Prostate gland (tissue), 2 donors: ENCODE results near the gene ESRRB. TPM values are rescaled to one million over a fixed set of nuclear protein-coding genes. Genes with fewer than 3 reads are reported as not detected.

Source experiments
- DNase-seq: peaks from one replicate; pipeline ENCODE4 v3.0.0-alpha.2; 2019; ENCODE audit warnings: low spot score
- H3K27ac ChIP-seq, 2 donors: fragments of 200-600 bp; sonication (generic); 2 replicates each; pipeline ENCODE4 v1.5.1; 2017 to 2019
- H3K27me3 ChIP-seq: fragments of 200-600 bp; sonication (generic); replicated peaks from 2 replicates; pipeline ENCODE4 v1.5.1; 2019; ENCODE audit not compliant: insufficient read depth
- H3K36me3 ChIP-seq, 2 donors: fragments of 200-600 bp; sonication (generic); 1 replicate in 1 of 2; 2 replicates in 1 of 2; pipeline versions ENCODE4 v1.5.1 to v1.8.1; 2017 to 2019
- H3K4me1 ChIP-seq: fragments of 200-600 bp; sonication (generic); replicated peaks from 2 replicates; pipeline ENCODE4 v1.5.1; 2019
- H3K4me3 ChIP-seq, 2 donors: fragments of 200-600 bp; sonication (generic); 2 replicates each; pipeline ENCODE4 v1.5.1; 2017 to 2019
- H3K9me3 ChIP-seq: fragments of 200-600 bp; sonication (generic); 2 replicates; pipeline ENCODE4 v1.5.1; 2017
- CTCF ChIP-seq, 4 experiments: fragments of 200-600 bp in 2 of 4; fragments of 450-650 bp in 2 of 4; sonication (generic) in 2 of 4; IDR thresholded peaks; 1 replicate in 3 of 4; 2 replicates in 1 of 4; pipeline ENCODE4 v1.5.1; 2016 to 2019; ENCODE audit warnings: antibody characterized with exemption in 4 of 4, mild to moderate bottlenecking in 2 of 4, moderate library complexity in 2 of 4
- POLR2A ChIP-seq: fragments of 450-650 bp; IDR thresholded peaks from one replicate; pipeline ENCODE4 v1.6.1; 2016; ENCODE audit warnings: antibody characterized with exemption, mild to moderate bottlenecking
- POLR2AphosphoS5 ChIP-seq: sonication (generic); formaldehyde crosslinking; IDR thresholded peaks from one replicate; pipeline ENCODE4 v1.6.1; 2017; ENCODE audit warnings: antibody characterized with exemption
- WGBS: methylation state at CpG from one replicate; pipeline ENCODE4 v1.1.5; 2018; 5-methylcytosine and 5-hydroxymethylcytosine counted together
- intact Hi-C: fragments of 100-400 bp; cut with DNase I; formaldehyde crosslinking; loops from one replicate; pipeline ENCODE4 v1.14.2; 2022
- total RNA-seq, 2 donors: library from RNA; depleted of rRNA; stranded (reverse); fragments of >200 nt; gene quantifications; one replicate each; pipeline ENCODE4 v1.1.0, GENCODE V29; 2016

The ESRRB gene
- total RNA-seq, 2 donors from 2014 or later = 0.32 TPM; not detected in 1

DNA sequence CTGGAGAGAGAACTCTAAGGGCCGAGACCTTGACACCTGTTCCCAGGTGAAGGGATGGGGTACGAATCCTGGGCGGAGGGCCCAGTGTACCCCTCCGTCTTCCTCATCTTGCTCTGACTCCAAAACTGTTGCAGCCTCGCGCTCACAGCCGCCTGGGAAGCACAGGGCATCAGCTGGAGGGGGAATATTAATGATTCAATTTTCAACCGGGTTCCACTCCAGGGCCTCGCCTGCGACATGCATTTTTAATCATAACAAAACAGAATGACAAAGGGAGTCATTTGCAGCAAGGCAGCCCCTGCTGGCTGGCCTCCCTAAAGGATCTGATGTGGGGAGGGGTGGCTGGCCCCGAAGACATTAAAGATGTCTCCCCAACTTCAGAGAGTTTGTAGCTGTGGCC is 41.6 kb upstream of the ESRRB start:
- DNase-seq = no peak
- intact Hi-C loops = no loop called here
- WGBS = 76% methylated on average over 11 of the region's 11 CpGs

DNA sequence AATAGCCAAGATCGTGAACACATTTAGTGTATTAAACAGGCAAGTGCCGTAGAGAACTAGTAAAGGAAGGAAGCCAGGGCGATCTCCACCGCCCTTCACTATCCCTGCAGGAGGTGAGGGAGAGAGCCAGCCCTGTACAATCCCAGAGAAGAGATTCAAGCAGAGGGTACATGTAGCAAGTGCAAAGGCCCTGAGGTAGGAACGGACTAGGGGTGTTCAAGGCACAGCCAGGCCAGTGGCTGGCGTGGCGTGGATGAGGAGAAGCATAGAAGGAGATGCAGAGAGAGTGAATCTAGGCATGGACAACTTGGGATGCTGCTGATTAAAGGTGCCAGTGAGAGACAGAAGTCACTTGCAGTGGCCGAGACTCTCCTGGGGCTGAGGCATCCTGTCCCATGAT is 39.1 kb upstream of the ESRRB start:
- Histone ChIP-seq H3K27ac (no peak overlapping the region), H3K27me3 (no peaks in the 10 kb centered on the region), H3K4me3 (no peak overlapping the region), H3K4me1 (no peaks in the 10 kb centered on the region), H3K36me3 (no peaks in the 10 kb centered on the region), H3K9me3 (no peaks in the 10 kb centered on the region)
- intact Hi-C loops = no loop called here
- WGBS = 96% methylated on average over 8 of the region's 8 CpGs
- no peak for DNase-seq
- TF ChIP-seq POLR2AphosphoS5 (no peak), CTCF (IDR thresholded peaks at IDR 0.05) (no peak), POLR2A (no peak)

More for the DNA sequence above, 41.6 kb upstream of the ESRRB start:
- no peak for TF ChIP-seq CTCF (IDR thresholded peaks at IDR 0.05)
- no peaks in the 10 kb centered on the region for H3K4me1 ChIP-seq
- H3K4me3 ChIP-seq = no peak overlapping the region
- no peaks in the 10 kb centered on the region for H3K9me3 ChIP-seq
- H3K27me3 ChIP-seq = no peaks in the 10 kb centered on the region
- H3K27ac ChIP-seq = no peak overlapping the region
- no peaks in the 10 kb centered on the region for H3K36me3 ChIP-seq

GRCh38 chr14:76337635-76338545 is 38.0 kb upstream of the ESRRB start:
- no peak for TF ChIP-seq CTCF (IDR thresholded peaks at IDR 0.05)
- TF ChIP-seq POLR2A = no peak
- no peak for TF ChIP-seq POLR2AphosphoS5
- no peak for DNase-seq
- H3K4me3 ChIP-seq = no peak overlapping the region
- intact Hi-C loops = no loop called here
- H3K27me3 ChIP-seq = no peaks in the 10 kb centered on the region
- no peaks in the 10 kb centered on the region for H3K4me1 ChIP-seq
- H3K9me3 ChIP-seq = no peaks in the 10 kb centered on the region
- H3K36me3 ChIP-seq = no peaks in the 10 kb centered on the region
- 45% methylated on average over 16 of the region's 16 CpGs for WGBS
- H3K27ac ChIP-seq = no peak overlapping the region

DNA sequence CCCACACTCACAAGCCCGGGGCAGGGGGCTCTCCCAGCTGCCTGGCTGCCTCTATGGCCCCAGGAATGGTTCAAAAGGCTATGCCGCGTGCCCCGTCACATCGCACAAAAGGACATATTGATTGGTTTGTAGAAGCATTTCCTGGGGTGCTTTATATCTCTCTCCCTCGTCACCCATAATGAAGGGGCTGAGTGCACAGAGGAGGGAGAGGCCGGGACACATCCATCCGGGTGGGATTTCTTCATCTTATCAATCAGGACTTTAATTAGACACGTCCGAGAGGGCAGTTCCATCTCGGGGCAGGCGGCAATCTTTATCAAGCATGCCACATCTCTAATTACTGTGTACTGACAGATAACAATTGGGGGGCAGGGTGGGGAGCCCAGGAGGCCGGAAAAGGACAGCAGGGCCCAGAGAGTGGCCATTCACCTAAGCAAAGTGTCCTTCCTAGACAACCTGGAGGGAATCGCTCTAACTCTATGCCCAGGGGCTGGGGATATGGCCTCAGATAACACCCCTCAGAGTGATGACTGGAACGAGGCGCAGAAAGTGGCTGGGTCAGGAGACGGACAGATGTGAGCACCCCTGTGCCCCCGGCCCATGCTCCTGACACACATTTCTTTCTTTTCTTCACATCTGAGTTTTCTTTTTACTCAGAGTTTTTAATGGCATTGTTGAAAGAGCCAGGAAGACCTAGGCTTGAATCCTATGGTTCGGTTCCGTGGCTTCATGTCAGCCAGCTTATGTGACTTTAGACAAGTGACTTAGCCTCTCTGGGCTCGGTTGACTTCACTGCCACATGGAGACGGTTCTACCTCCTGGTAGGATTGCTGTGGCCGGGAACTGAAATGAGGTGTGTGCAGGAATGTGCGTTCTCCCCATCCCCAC is 36.0 kb upstream of the ESRRB start:
- DNase-seq = no peak
- Histone ChIP-seq H3K36me3 (no peaks in the 10 kb centered on the region), H3K27me3 (no peaks in the 10 kb centered on the region), H3K9me3 (no peaks in the 10 kb centered on the region), H3K4me3 (no peak overlapping the region), H3K4me1 (no peaks in the 10 kb centered on the region), H3K27ac (no peak overlapping the region)
- intact Hi-C loops = no loop called here
- TF ChIP-seq POLR2A (no peak), CTCF (IDR thresholded peaks at IDR 0.05) (no peak), POLR2AphosphoS5 (no peak)
- WGBS = 79% methylated on average over 24 of the region's 24 CpGs
